HG02840 (cell line): Measurements from ENCODE around the gene LSAMP.
"Not testable (repeated sequence)": the region's sequence is repeated elsewhere in the genome, so short reads cannot be mapped to it uniquely, and the experiment has no call there.

ENCODE experiments used
- ATAC-seq: cut with Tn5 transposase; IDR thresholded peaks from one replicate; pipeline ENCODE4 v1.9.1; 2021; ENCODE audit warnings: mild to moderate bottlenecking, moderate library complexity, moderate number of reproducible peaks; ENCODE audit not compliant: unreplicated experiment, low FRiP score

LSAMP gene

GRCh38 chr3:116254541-116254940 is 190.7 kb downstream of the LSAMP start:
- no peak for ATAC-seq

GRCh38 chr3:116253511-116253910 is 191.8 kb downstream of the LSAMP start:
- no peak for ATAC-seq

GRCh38 chr3:116247605-116248004 is 197.7 kb downstream of the LSAMP start:
- no peak for ATAC-seq

GRCh38 chr3:116246406-116246980 is 198.8 kb downstream of the LSAMP start:
- ATAC-seq = no peak

- no peak for ATAC-seq
These were observed 202.5 kb downstream of the LSAMP start for GRCh38 chr3:116242825-116243224.

- no peak for ATAC-seq
These were observed 203.6 kb downstream of the LSAMP start for GRCh38 chr3:116241677-116242076.

- no peak for ATAC-seq
These were observed 205.0 kb downstream of the LSAMP start for GRCh38 chr3:116240261-116240660.

GRCh38 chr3:116238846-116239565 is 206.3 kb downstream of the LSAMP start:
- no peak for ATAC-seq

- ATAC-seq = no peak
These were observed 211.5 kb downstream of the LSAMP start for GRCh38 chr3:116233711-116234357.

GRCh38 chr3:116230431-116231020 is 214.8 kb downstream of the LSAMP start:
- ATAC-seq = no peak

GRCh38 chr3:116226266-116226665 is 219.0 kb downstream of the LSAMP start:
- ATAC-seq = no peak

- no peak for ATAC-seq
These were observed 228.5 kb downstream of the LSAMP start for GRCh38 chr3:116216761-116217160.

GRCh38 chr3:116211901-116212300 is 233.4 kb downstream of the LSAMP start:
- ATAC-seq = no peak

- ATAC-seq = not testable (repeated sequence)
These were observed 236.5 kb downstream of the LSAMP start for GRCh38 chr3:116208830-116209229.

- ATAC-seq = no peak
These were observed 244.2 kb downstream of the LSAMP start for GRCh38 chr3:116200956-116201690.

GRCh38 chr3:116199063-116199462 is 246.2 kb downstream of the LSAMP start:
- no peak for ATAC-seq

- ATAC-seq = no peak
These were observed 247.2 kb downstream of the LSAMP start for GRCh38 chr3:116198087-116198486.

GRCh38 chr3:116192464-116192863 is 252.8 kb downstream of the LSAMP start:
- no peak for ATAC-seq

GRCh38 chr3:116191409-116191808 is 253.9 kb downstream of the LSAMP start:
- ATAC-seq = no peak

GRCh38 chr3:116190095-116190494 is 255.2 kb downstream of the LSAMP start:
- no peak for ATAC-seq
